GM12875 (cell line): ENCODE results near the gene CBL.
"Not testable (repeated sequence)": the region's sequence is repeated elsewhere in the genome, so short reads cannot be mapped to it uniquely, and the experiment has no call there.

Experiments used
- H3K4me3 ChIP-seq: one replicate; pipeline ENCODE4 v1.5.1; 2011; ENCODE audit warnings: low read depth, low read length, control low read depth
- CTCF ChIP-seq: IDR thresholded peaks from 2 replicates; pipeline ENCODE4 v1.5.1; 2011; ENCODE audit warnings: low read depth, mild to moderate bottlenecking, control low read depth, inconsistent platforms, low read length, moderate library complexity, borderline replicate concordance; ENCODE audit not compliant: insufficient read depth

The CBL gene

GRCh38 chr11:119218141-119218878 is 12.2 kb downstream of the CBL start:
- H3K4me3 ChIP-seq: no peak overlapping the region
- no peak for TF ChIP-seq CTCF

DNA sequence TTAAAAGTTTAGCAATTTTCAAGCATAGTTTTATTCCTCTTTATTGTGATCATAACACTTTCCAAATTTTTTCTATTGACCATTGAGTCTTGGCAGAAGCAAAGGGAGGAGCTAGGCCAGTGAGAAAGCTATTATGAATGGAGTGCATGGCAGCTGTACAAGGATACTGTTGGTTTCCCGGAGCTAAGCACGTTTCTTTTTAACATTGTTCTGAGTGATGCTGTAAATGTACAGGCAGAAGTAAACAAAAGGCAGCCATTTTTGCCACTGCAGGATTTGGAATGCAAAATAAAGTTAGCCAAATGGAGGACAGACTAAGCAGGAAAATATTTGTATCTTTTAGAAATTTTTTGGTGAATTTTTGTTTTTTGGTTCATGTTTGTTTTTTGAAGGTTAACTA is 16.2 kb downstream of the CBL start:
- TF ChIP-seq CTCF: no peak
- no peak overlapping the region for H3K4me3 ChIP-seq

GRCh38 chr11:119222891-119223290 is 16.8 kb downstream of the CBL start:
- no peak overlapping the region for H3K4me3 ChIP-seq
- TF ChIP-seq CTCF: no peak

DNA sequence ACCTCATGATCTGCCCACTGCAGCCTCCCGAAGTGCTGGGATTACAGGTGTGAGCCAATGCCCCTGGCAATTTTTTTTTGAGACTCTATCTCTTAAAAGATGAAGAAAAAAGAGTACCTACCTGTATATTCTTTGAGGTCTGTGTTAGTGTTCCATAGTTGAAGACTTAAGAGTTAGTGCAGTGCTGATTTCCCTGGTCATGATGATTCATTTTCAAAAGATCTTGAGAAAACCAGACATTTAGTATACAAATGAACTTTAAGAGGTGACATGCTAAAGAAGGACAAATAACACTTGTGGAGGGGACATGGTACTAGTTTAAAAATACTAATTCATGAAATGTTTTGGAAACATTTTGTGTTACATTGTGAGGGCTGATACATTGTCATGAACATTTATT is 17.7 kb downstream of the CBL start:
- TF ChIP-seq CTCF: no peak
- H3K4me3 ChIP-seq: no peak overlapping the region

DNA sequence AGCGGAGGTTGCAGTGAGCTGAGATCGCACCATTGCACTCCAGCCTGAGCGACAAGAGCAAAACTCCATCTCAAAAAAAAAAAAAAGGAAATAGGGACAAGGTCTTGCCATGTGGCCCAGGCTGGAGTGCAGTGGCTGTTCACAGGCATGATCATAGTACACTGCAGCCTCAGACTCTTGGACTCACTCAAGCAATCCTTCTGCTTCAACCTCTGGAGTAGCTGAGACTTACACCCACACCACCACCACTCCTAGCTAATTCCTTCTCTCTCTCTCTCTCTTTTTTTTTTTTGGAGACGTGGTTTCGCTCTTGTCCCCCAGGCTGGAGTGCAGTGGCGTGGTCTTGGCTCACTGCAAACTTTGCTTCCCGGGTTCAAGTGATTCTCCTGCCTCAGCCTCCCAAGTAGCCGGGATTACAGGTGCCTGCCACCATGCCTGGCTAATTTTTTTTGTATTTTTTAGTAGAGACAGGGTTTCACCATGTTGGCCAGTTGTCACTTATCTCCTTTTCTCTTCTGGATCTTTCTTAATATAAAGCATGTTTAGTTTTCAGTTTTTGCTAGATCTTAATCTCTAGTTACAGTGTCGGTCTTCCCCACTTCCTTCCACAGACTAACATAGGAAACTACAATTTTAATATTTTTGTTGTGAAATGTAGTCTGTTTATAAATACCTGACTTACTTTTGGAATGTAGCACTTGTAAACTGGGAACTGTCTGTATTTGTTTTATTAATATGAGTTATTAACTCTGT is 22.6 kb downstream of the CBL start:
- H3K4me3 ChIP-seq: not testable (repeated sequence)

DNA sequence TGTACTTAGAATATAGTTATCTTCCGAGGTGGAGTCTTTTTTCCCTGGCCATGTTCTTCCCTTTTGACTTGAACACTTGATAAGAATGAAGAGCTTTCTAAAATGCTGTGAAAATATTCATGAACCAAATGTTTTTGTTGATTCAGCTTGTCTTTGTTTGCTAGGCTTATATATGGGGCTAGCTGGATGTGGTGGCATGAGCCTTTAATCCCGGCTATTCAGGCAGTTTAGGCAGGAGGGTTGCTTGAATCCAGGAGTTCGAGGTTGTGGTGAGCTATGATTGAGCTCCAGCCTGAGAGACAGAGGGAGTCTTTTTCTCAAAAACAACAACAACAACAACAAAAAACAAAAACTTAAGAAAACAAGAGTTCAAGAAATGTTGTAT is 23.1 kb downstream of the CBL start:
- no peak for TF ChIP-seq CTCF
- H3K4me3 ChIP-seq: no peak overlapping the region

DNA sequence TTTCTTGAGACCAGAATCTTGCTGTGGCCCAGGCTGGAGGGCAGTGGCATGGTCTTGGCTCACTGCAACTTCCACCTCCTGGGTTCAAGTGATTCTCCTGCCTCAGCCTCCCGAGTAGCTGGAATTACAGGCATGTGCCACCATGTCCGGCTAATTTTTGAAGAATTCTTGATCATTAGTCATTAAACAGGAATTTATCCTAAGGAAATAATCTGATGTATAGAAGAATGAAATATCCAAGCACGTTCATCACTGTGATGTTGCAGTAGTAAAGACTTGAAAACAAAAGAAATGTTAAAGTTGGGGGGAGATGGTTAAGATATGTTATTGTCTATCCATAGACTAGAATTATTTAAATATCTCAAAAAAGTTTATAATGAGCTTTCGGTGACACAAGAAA is 23.6 kb downstream of the CBL start:
- no peak for TF ChIP-seq CTCF
- no peak overlapping the region for H3K4me3 ChIP-seq
